Measurements from ENCODE around the gene SMARCB1.
A peak's percentile ranks its signal among the peaks of the same experiment; 100 is the strongest.

SMARCB1 gene

GRCh38 chr22:23767673-23768548, 18.9 kb upstream of the SMARCB1 start, which contains the start of gene CHCHD10:
Gene CHCHD10, minus strand, starts transcription at chr22:23767972. Its CDS starts 98 bp downstream, at chr22:23767874.
- H3K4me1 Mint-ChIP-seq, result peaks cover 64% of the 10 kb centered on the region
- peak; percentile 85 for DNase-seq

GRCh38 chr22:23769321-23769965, 17.3 kb upstream of the SMARCB1 start:
- CTCF ChIA-PET, result interaction anchor here (0.7 to 1.5 kb wide), 6 partner anchors 49 to 127 kb away, joined by 3 to 5 read pairs (median 3); no protein-coding TSS in a partner anchor
- peaks cover 53% of the 10 kb centered on the region for H3K4me1 Mint-ChIP-seq
- H3K9me3 Mint-ChIP-seq, result no peaks in the 10 kb centered on the region
- peaks cover 26% of the 10 kb centered on the region for H3K27me3 Mint-ChIP-seq
- H3K27ac Mint-ChIP-seq, result no peak overlapping the region
- peak overlapping the region; percentile 40 for H3K4me3 Mint-ChIP-seq
- peaks cover 10% of the 10 kb centered on the region for H3K36me3 Mint-ChIP-seq
- DNase-seq, result no peak

More at GRCh38 chr22:23767673-23768548, 18.9 kb upstream of the SMARCB1 start, which contains the start of gene CHCHD10:
- Mint-ChIP-seq H3K36me3 (peaks cover 12% of the 10 kb centered on the region), H3K9me3 (no peaks in the 10 kb centered on the region), H3K27me3 (peaks cover 11% of the 10 kb centered on the region), H3K4me3 (peak within 1 kb of the TSS; percentile 80), H3K27ac (peak within 1 kb of the TSS; percentile 81)
- CTCF ChIA-PET, result interaction anchor here (0.6 to 1.7 kb wide), 5 partner anchors 20 to 135 kb away, joined by 3 to 5 read pairs (median 3); partner anchors contain the start of gene DRICH1

DNA sequence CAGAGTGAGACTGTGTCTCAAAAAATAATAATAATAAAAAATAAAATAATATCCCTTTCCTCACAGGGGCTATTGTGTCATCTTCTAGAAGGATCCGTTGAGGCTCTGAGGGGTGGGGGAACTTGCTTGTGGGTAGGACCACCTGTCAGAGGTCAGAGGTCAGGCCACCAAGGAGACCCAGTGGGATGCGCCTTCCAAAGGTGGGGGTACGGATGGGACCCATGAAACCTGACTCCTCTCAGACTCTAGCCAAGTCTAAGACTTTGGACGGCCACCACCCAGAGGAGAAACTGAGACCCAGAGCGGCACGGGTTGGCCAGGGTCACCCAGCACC, 14.5 kb upstream of the SMARCB1 start:
- no peaks in the 10 kb centered on the region for H3K36me3 Mint-ChIP-seq
- peaks cover 43% of the 10 kb centered on the region for H3K27me3 Mint-ChIP-seq
- H3K4me3 Mint-ChIP-seq, result peak overlapping the region; percentile 56
- no peak overlapping the region for H3K27ac Mint-ChIP-seq
- DNase-seq, result no peak
- CTCF ChIA-PET, result interaction anchor here (1.4 to 2.2 kb wide), 3 partner anchors 20 to 79 kb away, joined by 5 to 8 read pairs (median 8); no protein-coding TSS in a partner anchor
- no peaks in the 10 kb centered on the region for H3K9me3 Mint-ChIP-seq
- peaks cover 29% of the 10 kb centered on the region for H3K4me1 Mint-ChIP-seq

DNA sequence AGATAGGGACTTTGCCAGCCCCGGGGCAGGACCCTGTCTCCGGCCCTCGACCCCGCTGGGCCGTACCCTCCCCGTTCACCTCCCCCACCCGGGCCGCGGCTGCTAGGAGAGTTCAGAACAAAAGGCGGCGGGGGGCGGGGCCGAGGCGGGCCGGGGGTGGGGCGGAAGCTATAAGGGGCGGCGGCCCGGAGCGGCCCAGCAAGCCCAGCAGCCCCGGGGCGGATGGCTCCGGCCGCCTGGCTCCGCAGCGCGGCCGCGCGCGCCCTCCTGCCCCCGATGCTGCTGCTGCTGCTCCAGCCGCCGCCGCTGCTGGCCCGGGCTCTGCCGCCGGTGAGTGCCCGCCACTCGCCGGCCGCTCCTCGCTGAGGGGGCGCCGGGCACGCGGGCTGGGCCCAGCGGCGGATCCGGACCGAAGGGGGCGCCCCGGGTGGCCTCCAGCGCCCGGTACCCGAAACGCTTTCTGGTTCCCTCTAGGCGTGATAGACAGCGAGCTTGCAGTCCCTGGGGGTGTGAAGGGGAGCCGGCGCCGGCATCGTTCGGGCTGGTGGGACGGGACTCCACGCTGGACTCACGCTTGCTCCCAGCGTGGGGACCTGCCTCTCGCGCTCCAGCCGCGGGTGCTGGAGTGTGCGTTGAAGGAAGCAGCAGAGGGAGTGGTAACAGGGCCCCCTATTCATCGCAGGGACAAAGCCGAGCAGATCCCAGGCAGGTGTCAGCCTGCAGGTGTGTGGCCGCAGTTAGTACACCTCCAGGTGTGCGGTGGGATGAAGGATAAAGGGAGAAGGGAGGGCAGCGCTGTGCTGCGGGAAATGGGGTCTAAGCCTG, 13.9 kb upstream of the SMARCB1 start, which contains the start of gene MMP11:
Gene MMP11 (plus strand): TSS at position 201 of the 825 bp plus-strand sequence. CDS start 22 bp downstream, at position 223.
- peak; percentile 76 for DNase-seq
- Mint-ChIP-seq H3K36me3 (no peaks in the 10 kb centered on the region), H3K27me3 (peaks cover 43% of the 10 kb centered on the region), H3K4me1 (peaks cover 29% of the 10 kb centered on the region), H3K4me3 (peak within 1 kb of the TSS; percentile 56), H3K27ac (no peak within 1 kb of the TSS), H3K9me3 (no peaks in the 10 kb centered on the region)
- CTCF ChIA-PET, result interaction anchor here (2.2 kb wide), 1 partner anchor 19 kb away, joined by 5 read pairs; no protein-coding TSS in a partner anchor

- no peaks in the 10 kb centered on the region for H3K9me3 Mint-ChIP-seq
- H3K27ac Mint-ChIP-seq, result no peak overlapping the region
- H3K4me1 Mint-ChIP-seq, result peaks cover 23% of the 10 kb centered on the region
- no peak overlapping the region for H3K4me3 Mint-ChIP-seq
- H3K27me3 Mint-ChIP-seq, result peaks cover 43% of the 10 kb centered on the region
- DNase-seq, result no peak
- CTCF ChIA-PET, result interaction anchor here (2.0 kb wide), 1 partner anchor 76 kb away, joined by 6 read pairs; no protein-coding TSS in a partner anchor
- H3K36me3 Mint-ChIP-seq, result no peaks in the 10 kb centered on the region
Measured at GRCh38 chr22:23773483-23774113, 13.2 kb upstream of the SMARCB1 start.

- Mint-ChIP-seq H3K4me3 (no peak overlapping the region), H3K36me3 (no peaks in the 10 kb centered on the region), H3K27me3 (peaks cover 41% of the 10 kb centered on the region), H3K4me1 (peaks cover 23% of the 10 kb centered on the region), H3K9me3 (no peaks in the 10 kb centered on the region), H3K27ac (no peak overlapping the region)
- CTCF ChIA-PET, result interaction anchor here (1.1 to 2.0 kb wide), 3 partner anchors 12 to 120 kb away, joined by 4 to 7 read pairs (median 6); partner anchors contain the start of gene MIF
- DNase-seq, result no peak
Measured at GRCh38 chr22:23774114-23774921, 12.4 kb upstream of the SMARCB1 start.

DNA sequence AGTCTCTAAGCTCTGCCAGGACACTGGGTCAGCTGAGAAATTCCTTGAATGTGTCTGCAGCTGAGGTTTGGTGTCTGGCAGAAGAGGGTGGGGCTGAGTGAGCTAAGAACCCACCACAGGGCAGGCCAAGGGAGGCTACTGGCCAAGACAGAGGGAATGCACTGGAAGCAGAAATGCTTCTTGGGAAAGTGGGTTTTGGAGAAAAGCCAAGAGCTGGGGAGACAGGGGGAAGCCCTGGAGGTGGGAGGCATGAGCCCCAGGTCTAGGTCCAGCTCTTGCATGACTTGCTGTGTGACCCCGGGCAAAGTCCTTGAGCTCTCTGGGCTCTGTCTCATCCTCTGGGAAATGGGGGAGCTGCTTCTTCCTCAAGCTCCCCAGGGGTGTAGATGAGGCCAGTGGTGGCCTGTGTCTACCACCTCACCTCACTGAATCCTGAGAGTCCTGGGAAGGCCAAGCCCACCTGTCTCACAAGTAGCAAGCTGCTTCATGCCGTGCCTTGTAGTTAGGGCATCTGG, 11.8 kb upstream of the SMARCB1 start:
- CTCF ChIA-PET, result interaction anchor here (1.1 to 2.0 kb wide), 3 partner anchors 11 to 119 kb away, joined by 4 to 7 read pairs (median 6); partner anchors contain the start of gene MIF
- no peak overlapping the region for H3K27ac Mint-ChIP-seq
- H3K4me3 Mint-ChIP-seq, result no peak overlapping the region
- peaks cover 21% of the 10 kb centered on the region for H3K4me1 Mint-ChIP-seq
- DNase-seq, result no peak
- H3K36me3 Mint-ChIP-seq, result no peaks in the 10 kb centered on the region
- H3K9me3 Mint-ChIP-seq, result no peaks in the 10 kb centered on the region
- H3K27me3 Mint-ChIP-seq, result peaks cover 38% of the 10 kb centered on the region

DNA sequence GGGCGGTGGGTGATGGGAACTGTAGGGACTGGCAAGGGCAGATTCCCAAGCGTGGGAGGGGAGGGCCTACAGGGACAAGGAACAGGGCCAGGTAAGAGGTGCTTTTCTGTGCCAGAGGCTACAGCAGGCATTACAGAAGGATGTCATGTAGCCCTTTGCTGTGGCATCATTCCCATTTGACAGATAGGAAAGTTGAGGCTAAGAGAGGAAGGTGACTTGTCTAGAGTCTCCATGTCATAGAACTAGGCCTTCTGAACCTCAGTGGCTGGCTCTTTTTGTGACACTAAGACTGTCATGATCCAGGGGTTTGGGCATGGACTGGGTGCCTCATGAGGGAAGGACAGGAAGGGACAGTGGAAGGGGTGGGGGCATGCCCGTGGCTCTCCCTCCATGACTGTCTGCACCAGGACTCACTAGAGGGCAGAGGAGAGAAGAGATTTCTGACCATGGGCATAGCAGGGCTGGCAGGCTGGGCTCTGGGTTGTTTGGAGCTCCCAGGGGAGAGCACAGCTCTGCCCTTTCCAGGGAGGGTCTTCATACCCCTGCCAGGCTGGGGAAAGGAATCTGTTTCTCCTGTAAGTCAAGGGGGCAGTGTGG, 10.9 kb upstream of the SMARCB1 start:
- no peaks in the 10 kb centered on the region for H3K36me3 Mint-ChIP-seq
- H3K4me3 Mint-ChIP-seq, result no peak overlapping the region
- no peak for DNase-seq
- H3K4me1 Mint-ChIP-seq, result peaks cover 17% of the 10 kb centered on the region
- CTCF ChIA-PET, result interaction anchor here (1.3 kb wide), 1 partner anchor 10 kb away, joined by 7 read pairs; no protein-coding TSS in a partner anchor
- no peak overlapping the region for H3K27ac Mint-ChIP-seq
- H3K27me3 Mint-ChIP-seq, result peaks cover 38% of the 10 kb centered on the region
- no peaks in the 10 kb centered on the region for H3K9me3 Mint-ChIP-seq

DNA sequence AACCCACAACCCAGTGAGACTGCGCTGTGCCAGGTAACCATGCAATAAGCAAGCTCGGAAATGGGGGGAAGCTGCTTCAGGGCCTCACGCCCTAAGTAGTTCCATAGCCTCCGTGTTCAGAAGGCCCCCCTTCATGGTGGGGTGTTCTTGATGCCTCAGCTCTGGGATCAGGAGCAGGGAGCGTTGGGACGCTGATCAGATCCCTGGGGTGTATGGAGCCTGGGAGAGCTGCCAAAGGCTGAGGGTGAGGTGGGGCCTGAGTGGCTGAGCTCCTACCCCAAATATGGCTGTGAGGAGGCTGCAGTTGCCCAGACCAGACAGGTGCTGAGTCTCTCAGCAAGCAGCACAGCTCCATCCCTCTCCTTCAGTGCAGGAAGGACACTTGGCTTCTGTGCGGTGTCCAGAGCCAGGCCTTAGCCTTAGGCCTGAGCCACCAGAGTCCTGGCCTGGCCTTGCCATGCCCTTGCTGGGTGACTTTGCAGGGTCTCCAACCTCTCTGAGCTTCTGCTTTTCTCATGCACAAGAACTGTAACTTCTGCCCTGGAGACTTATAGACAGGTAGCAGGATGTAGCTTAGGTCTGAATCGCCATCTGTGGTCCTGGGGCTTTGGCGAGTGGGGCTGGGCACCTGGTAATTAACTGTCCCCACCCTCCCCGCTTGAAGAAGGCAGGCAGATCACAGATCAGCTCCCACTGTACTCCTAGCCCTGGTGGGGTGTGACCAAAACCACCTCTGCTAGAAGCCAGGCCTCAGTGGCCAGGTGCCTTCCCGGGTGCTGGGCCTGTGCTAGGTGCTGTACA, 8.8 kb upstream of the SMARCB1 start:
- Mint-ChIP-seq H3K4me3 (no peak overlapping the region), H3K27me3 (peaks cover 38% of the 10 kb centered on the region), H3K27ac (no peak overlapping the region), H3K9me3 (no peaks in the 10 kb centered on the region), H3K36me3 (no peaks in the 10 kb centered on the region), H3K4me1 (peaks cover 3% of the 10 kb centered on the region)
- no peak for DNase-seq
- CTCF ChIA-PET, result interaction anchor here (0.6 to 1.0 kb wide), 2 partner anchors 9 to 11 kb away, joined by 3 to 4 read pairs; partner anchors contain the start of gene SMARCB1

DNA sequence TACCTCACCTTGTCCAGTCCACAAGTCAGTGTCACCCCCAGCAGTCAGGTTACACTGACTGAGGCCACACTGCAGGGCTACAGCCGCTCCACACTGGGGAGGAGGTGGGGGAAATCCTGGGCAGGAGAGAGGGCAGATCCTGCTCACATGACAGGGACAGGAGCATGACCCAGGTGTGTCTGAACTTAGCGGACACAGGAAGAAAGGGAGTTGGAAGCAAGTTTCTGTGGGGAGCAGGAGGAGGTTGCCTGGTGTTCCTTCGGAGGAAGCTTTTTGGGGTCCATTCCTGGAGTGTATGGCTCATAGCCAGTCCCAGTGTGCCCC, 8.2 kb upstream of the SMARCB1 start:
- Mint-ChIP-seq H3K36me3 (no peaks in the 10 kb centered on the region), H3K27ac (no peak overlapping the region), H3K9me3 (no peaks in the 10 kb centered on the region), H3K27me3 (peaks cover 32% of the 10 kb centered on the region), H3K4me1 (no peaks in the 10 kb centered on the region), H3K4me3 (no peak overlapping the region)
- DNase-seq, result no peak
- CTCF ChIA-PET, result interaction anchor here (0.6 to 1.0 kb wide), 2 partner anchors 8 to 12 kb away, joined by 3 to 4 read pairs; partner anchors contain the start of gene SMARCB1

GRCh38 chr22:23779083-23779482, 7.7 kb upstream of the SMARCB1 start:
- Mint-ChIP-seq H3K4me1 (peaks cover 4% of the 10 kb centered on the region), H3K4me3 (no peak overlapping the region), H3K36me3 (no peaks in the 10 kb centered on the region), H3K9me3 (no peaks in the 10 kb centered on the region), H3K27ac (no peak overlapping the region), H3K27me3 (peaks cover 27% of the 10 kb centered on the region)
- no peak for DNase-seq
- CTCF ChIA-PET, result no interaction called here

All from activated naive CD4-positive, alpha-beta T cell treated with anti-CD3 and anti-CD28 coated beads, Interleukin-2, amount 10 ng/mL, durations not matched to agents 7 days and 5 days (primary cell).